GM23338 (cell line): ENCODE data around the gene PPM1L. TPM values are rescaled to one million over a fixed set of nuclear protein-coding genes. Genes with fewer than 3 reads are reported as not detected.

ENCODE experiments used
- ATAC-seq: fragments of 200-7000 bp; cut with Tn5 transposase; 3 replicates; pipeline ENCODE4 v1.9.1; 2020
- DNase-seq: peaks from one replicate; pipeline ENCODE4 v3.0.0-alpha.2; 2015; ENCODE audit warnings: low spot score
- H2AFZ ChIP-seq: fragments of 200-600 bp; sonication (generic); 2 replicates; pipeline ENCODE4 v1.8.0; 2016; ENCODE audit warnings: antibody characterized with exemption, mild to moderate bottlenecking, moderate library complexity
- H3F3A ChIP-seq: fragments of 200-600 bp; sonication (generic); replicated peaks from 2 replicates; pipeline ENCODE4 v1.8.0; 2017; ENCODE audit warnings: antibody characterized with exemption, mixed run types, low read depth
- H3K27ac ChIP-seq: fragments of 200-600 bp; sonication (generic); 2 replicates; pipeline ENCODE4 v1.6.1; 2016; ENCODE audit warnings: low read depth
- H3K27me3 ChIP-seq: fragments of 200-600 bp; sonication (generic); 2 replicates; pipeline ENCODE4 v1.8.0; 2016; ENCODE audit warnings: mild to moderate bottlenecking, mixed run types, moderate library complexity; ENCODE audit not compliant: insufficient read depth
- H3K36me3 ChIP-seq: fragments of 200-600 bp; sonication (generic); 2 replicates; pipeline ENCODE4 v1.8.0; 2016; ENCODE audit warnings: mild to moderate bottlenecking; ENCODE audit not compliant: insufficient read depth
- H3K4me1 ChIP-seq: fragments of 200-600 bp; sonication (generic); 2 replicates; pipeline ENCODE4 v1.8.0; 2016; ENCODE audit warnings: mild to moderate bottlenecking, moderate library complexity; ENCODE audit not compliant: insufficient read depth
- H3K4me2 ChIP-seq: fragments of 200-600 bp; sonication (generic); 2 replicates; pipeline ENCODE4 v1.7.1; 2017; ENCODE audit warnings: mixed run types
- H3K4me3 ChIP-seq: fragments of 200-600 bp; sonication (generic); 2 replicates; pipeline ENCODE4 v1.6.1; 2016; ENCODE audit warnings: mixed run types
- H3K79me2 ChIP-seq: fragments of 200-600 bp; sonication (generic); replicated peaks from 2 replicates; pipeline ENCODE4 v1.8.0; 2017; ENCODE audit warnings: mild to moderate bottlenecking; ENCODE audit not compliant: insufficient read depth
- H3K9me2 ChIP-seq: fragments of 200-600 bp; sonication (generic); 2 replicates; pipeline ENCODE4 v1.8.0; 2017; ENCODE audit not compliant: insufficient read depth
- H4K20me1 ChIP-seq: fragments of 200-600 bp; sonication (generic); replicated peaks from 2 replicates; pipeline ENCODE4 v1.8.0; 2017; ENCODE audit warnings: mild to moderate bottlenecking; ENCODE audit not compliant: insufficient read depth
- H3K27ac Mint-ChIP-seq: 2 replicates; pipeline ENCODE4 v1.8.0; 2020; ENCODE audit warnings: inconsistent platforms, mild to moderate bottlenecking, moderate library complexity, mixed read lengths
- H3K27me3 Mint-ChIP-seq: 3 replicates; pipeline ENCODE4 v1.8.0; 2022; ENCODE audit warnings: low read depth, mild to moderate bottlenecking, moderate library complexity, mixed read lengths, inconsistent platforms; ENCODE audit not compliant: insufficient read depth, poor library complexity
- H3K36me3 Mint-ChIP-seq: 3 replicates; pipeline ENCODE4 v1.8.0; 2021; ENCODE audit warnings: low read depth, mild to moderate bottlenecking, inconsistent platforms, moderate library complexity, mixed read lengths
- H3K4me1 Mint-ChIP-seq: 3 replicates; pipeline ENCODE4 v1.8.0; 2020; ENCODE audit warnings: mild to moderate bottlenecking, inconsistent platforms, mixed read lengths
- H3K4me3 Mint-ChIP-seq: 3 replicates; pipeline ENCODE4 v1.8.0; 2021; ENCODE audit warnings: moderate library complexity, mild to moderate bottlenecking, inconsistent platforms, mixed read lengths
- H3K9me3 Mint-ChIP-seq: 3 replicates; pipeline ENCODE4 v1.8.0; 2020; ENCODE audit warnings: moderate library complexity, mild to moderate bottlenecking, inconsistent platforms, mixed read lengths
- CREB1 ChIP-seq: fragments of 250-450 bp; sonication (Bioruptor Pico); IDR thresholded peaks from 2 replicates; pipeline ENCODE4 v1.5.0; 2020; ENCODE audit warnings: low read depth, mild to moderate bottlenecking, moderate library complexity
- ETS1 ChIP-seq: IDR thresholded peaks from 2 replicates; pipeline ENCODE4 v1.6.1; 2016; ENCODE audit warnings: antibody characterized with exemption
- EZH2 ChIP-seq: fragments of 200-600 bp; sonication (generic); IDR thresholded peaks from one replicate; pipeline ENCODE4 v1.8.0; 2017; ENCODE audit warnings: antibody characterized with exemption, mild to moderate bottlenecking, low read depth; ENCODE audit not compliant: unreplicated experiment
- EZH2phosphoT487 ChIP-seq: fragments of 200-600 bp; sonication (generic); IDR thresholded peaks from one replicate; pipeline ENCODE4 v1.8.1; 2018; ENCODE audit warnings: antibody characterized with exemption; ENCODE audit not compliant: unreplicated experiment
- JUNB ChIP-seq: IDR thresholded peaks from one replicate; pipeline ENCODE4 v1.6.1; 2016; ENCODE audit warnings: antibody characterized with exemption; ENCODE audit not compliant: unreplicated experiment
- NANOG ChIP-seq: IDR thresholded peaks from 2 replicates; pipeline ENCODE4 v1.6.1; 2016; ENCODE audit warnings: antibody characterized with exemption, borderline replicate concordance
- POLR2AphosphoS5 ChIP-seq: IDR thresholded peaks from 2 replicates; pipeline ENCODE4 v1.6.1; 2016; ENCODE audit warnings: antibody characterized with exemption, low read depth
- STAT1 ChIP-seq: IDR thresholded peaks from one replicate; pipeline ENCODE4 v1.6.1; 2016; ENCODE audit warnings: antibody characterized with exemption; ENCODE audit not compliant: unreplicated experiment
- ZNF114 ChIP-seq: fragments of 250-450 bp; sonication (Bioruptor Pico); IDR thresholded peaks from 2 replicates; pipeline ENCODE4 v1.5.0; 2020; ENCODE audit warnings: mild to moderate bottlenecking, moderate library complexity
- ZNF462 ChIP-seq: fragments of 250-450 bp; sonication (Bioruptor Pico); IDR thresholded peaks from 2 replicates; pipeline ENCODE4 v1.5.0; 2020; ENCODE audit warnings: mild to moderate bottlenecking, moderate library complexity
- polyA plus RNA-seq: library from polyadenylated mRNA; unstranded; fragments of >200 nt; fragmentation: Nextera tagmentation; extraction: Ambion mirVana; gene quantifications from 2 replicates; pipeline ENCODE4 v1.2.1, GENCODE V29; 2016
- total RNA-seq: library from RNA; depleted of rRNA; stranded (reverse); fragments of >200 nt; shearing (Covaris generic); gene quantifications from 2 replicates; pipeline ENCODE4 v1.2.3, GENCODE V29; 2014
- TF ChIP-seq, protein P1 (sequence below): IDR thresholded peaks from one replicate; pipeline ENCODE4 v1.6.1; 2018; ENCODE audit warnings: antibody characterized with exemption; ENCODE audit not compliant: unreplicated experiment

PPM1L gene
- total and polyA plus RNA-seq, 2 experiments from 2014 or later = 3.9 to 26.4 TPM

DNA sequence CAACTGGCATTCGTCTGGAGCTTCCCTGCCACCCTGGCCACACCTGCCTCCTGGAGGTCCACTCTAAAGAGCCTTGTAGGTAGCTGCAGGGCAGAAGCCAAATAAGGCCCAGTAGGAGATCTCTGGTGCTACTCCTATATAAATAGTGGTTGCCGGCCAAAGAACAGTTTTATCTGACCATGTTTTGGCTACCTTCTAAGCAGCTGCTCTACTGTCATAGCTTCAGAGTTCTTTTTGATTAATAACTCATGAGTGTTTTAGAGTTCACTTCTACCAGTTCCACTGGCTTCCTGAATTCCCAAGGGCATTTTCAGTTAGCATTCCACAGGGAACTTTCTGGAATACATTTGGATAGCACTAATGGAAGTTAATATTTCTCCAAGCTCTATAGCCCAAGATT lies 194.5 kb downstream of the PPM1L start (continued):
- TF ChIP-seq CREB1 (no peak), STAT1 (no peak), EZH2phosphoT487 (no peak)

- Mint-ChIP-seq H3K4me3 (no peak overlapping the region), H3K9me3 (no peaks in the 10 kb centered on the region), H3K4me1 (no peaks in the 10 kb centered on the region; the same call in 2 of the 3 replicates), H3K36me3 (no peaks in the 10 kb centered on the region), H3K27me3 (no peaks in the 10 kb centered on the region), H3K27ac (no peak overlapping the region)
- no peaks in the 10 kb centered on the region for H3K36me3 ChIP-seq
- TF ChIP-seq ETS1 = no peak
- no peak for TF ChIP-seq ZNF114 (CRISPR knock-in tag)
- TF ChIP-seq STAT1 = no peak
- TF ChIP-seq JUNB = no peak
- TF ChIP-seq NANOG = no peak
- TF ChIP-seq EZH2 = no peak
- TF ChIP-seq ZNF462 = no peak
- TF ChIP-seq, protein P1, sequence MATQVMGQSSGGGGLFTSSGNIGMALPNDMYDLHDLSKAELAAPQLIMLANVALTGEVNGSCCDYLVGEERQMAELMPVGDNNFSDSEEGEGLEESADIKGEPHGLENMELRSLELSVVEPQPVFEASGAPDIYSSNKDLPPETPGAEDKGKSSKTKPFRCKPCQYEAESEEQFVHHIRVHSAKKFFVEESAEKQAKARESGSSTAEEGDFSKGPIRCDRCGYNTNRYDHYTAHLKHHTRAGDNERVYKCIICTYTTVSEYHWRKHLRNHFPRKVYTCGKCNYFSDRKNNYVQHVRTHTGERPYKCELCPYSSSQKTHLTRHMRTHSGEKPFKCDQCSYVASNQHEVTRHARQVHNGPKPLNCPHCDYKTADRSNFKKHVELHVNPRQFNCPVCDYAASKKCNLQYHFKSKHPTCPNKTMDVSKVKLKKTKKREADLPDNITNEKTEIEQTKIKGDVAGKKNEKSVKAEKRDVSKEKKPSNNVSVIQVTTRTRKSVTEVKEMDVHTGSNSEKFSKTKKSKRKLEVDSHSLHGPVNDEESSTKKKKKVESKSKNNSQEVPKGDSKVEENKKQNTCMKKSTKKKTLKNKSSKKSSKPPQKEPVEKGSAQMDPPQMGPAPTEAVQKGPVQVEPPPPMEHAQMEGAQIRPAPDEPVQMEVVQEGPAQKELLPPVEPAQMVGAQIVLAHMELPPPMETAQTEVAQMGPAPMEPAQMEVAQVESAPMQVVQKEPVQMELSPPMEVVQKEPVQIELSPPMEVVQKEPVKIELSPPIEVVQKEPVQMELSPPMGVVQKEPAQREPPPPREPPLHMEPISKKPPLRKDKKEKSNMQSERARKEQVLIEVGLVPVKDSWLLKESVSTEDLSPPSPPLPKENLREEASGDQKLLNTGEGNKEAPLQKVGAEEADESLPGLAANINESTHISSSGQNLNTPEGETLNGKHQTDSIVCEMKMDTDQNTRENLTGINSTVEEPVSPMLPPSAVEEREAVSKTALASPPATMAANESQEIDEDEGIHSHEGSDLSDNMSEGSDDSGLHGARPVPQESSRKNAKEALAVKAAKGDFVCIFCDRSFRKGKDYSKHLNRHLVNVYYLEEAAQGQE = no peak
- TF ChIP-seq POLR2AphosphoS5 = no peak
- H3K4me2 ChIP-seq = no peak overlapping the region
- H4K20me1 ChIP-seq = no peaks in the 10 kb centered on the region
- H3K79me2 ChIP-seq = no peaks in the 10 kb centered on the region
- no peak overlapping the region for H3K4me3 ChIP-seq
- H3K9me2 ChIP-seq = no peaks in the 10 kb centered on the region
- H3F3A ChIP-seq = no peaks in the 10 kb centered on the region
- DNase-seq (no peak), ATAC-seq (no peak)
- H3K27me3 ChIP-seq = no peaks in the 10 kb centered on the region
- no peak overlapping the region for H2AFZ ChIP-seq
- H3K4me1 ChIP-seq = no peaks in the 10 kb centered on the region
- H3K27ac ChIP-seq = no peak overlapping the region
Observed at GRCh38 chr3:160950954-160951353, 194.9 kb downstream of the PPM1L start.
